Liver (tissue), 9 donors: ENCODE data around the gene PLIN1. TPM values are rescaled to one million over a fixed set of nuclear protein-coding genes. Genes with fewer than 3 reads are reported as not detected.

Source experiments
- DNase-seq: peaks from one replicate; pipeline ENCODE4 v3.0.0-alpha.2; 2017; ENCODE audit warnings: low spot score
- H3K27ac ChIP-seq, 2 donors: one replicate each; pipeline ENCODE4 v1.7.0; 2013; ENCODE audit warnings: inconsistent platforms in 2 of 2, low read length in 2 of 2, control low read depth in 1 of 2, low read depth in 1 of 2, mild to moderate bottlenecking in 1 of 2
- H3K27me3 ChIP-seq, 4 donors: one replicate each; pipeline versions ENCODE4 v1.6.1 to v1.7.0; 2013; ENCODE audit warnings: low read length in 3 of 4, inconsistent platforms in 1 of 4, mild to moderate bottlenecking in 1 of 4, moderate library complexity in 1 of 4; ENCODE audit not compliant: control insufficient read depth in 4 of 4, insufficient read depth in 4 of 4
- H3K36me3 ChIP-seq, 4 donors: one replicate each; pipeline versions ENCODE4 v1.6.1 to v1.7.0; 2013; ENCODE audit warnings: low read length in 3 of 4, mild to moderate bottlenecking in 3 of 4, low read depth in 1 of 4, moderate library complexity in 1 of 4; ENCODE audit not compliant: control insufficient read depth in 4 of 4, insufficient read depth in 3 of 4
- H3K4me1 ChIP-seq, 4 donors: one replicate each; pipeline versions ENCODE4 v1.6.1 to v1.7.0; 2013; ENCODE audit warnings: low read length in 3 of 4, mild to moderate bottlenecking in 3 of 4, moderate library complexity in 1 of 4; ENCODE audit not compliant: control insufficient read depth in 4 of 4, insufficient read depth in 4 of 4
- H3K4me3 ChIP-seq, 3 donors: one replicate each; pipeline versions ENCODE4 v1.6.1 to v1.7.0; 2013; ENCODE audit warnings: low read length in 3 of 3, control low read depth in 1 of 3, low read depth in 1 of 3, mild to moderate bottlenecking in 1 of 3
- H3K9ac ChIP-seq, 2 donors: one replicate each; pipeline ENCODE4 v1.7.0; 2013; ENCODE audit warnings: low read length in 2 of 2, mild to moderate bottlenecking in 2 of 2, moderate library complexity in 2 of 2, control low read depth in 1 of 2, low read depth in 1 of 2
- H3K9me3 ChIP-seq, 4 donors: one replicate each; pipeline versions ENCODE4 v1.6.1 to v1.7.0; 2013; ENCODE audit warnings: low read length in 3 of 4; ENCODE audit not compliant: control insufficient read depth in 4 of 4
- EGR1 ChIP-seq, 2 donors: IDR thresholded peaks; 2 replicates each; pipeline ENCODE4 v1.6.1; 2016 to 2018; ENCODE audit warnings: antibody characterized with exemption in 2 of 2, low read depth in 2 of 2
- FOXA1 ChIP-seq: IDR thresholded peaks from 2 replicates; pipeline ENCODE4 v1.6.1; 2016; ENCODE audit warnings: antibody characterized with exemption
- GABPA ChIP-seq, 2 donors: IDR thresholded peaks in 1 of 2; conservative IDR thresholded peaks in 1 of 2; 2 replicates each; pipeline ENCODE4 v1.6.1; 2016; ENCODE audit warnings: antibody characterized with exemption in 2 of 2, mild to moderate bottlenecking in 1 of 2, moderate library complexity in 1 of 2
- HNF4A ChIP-seq, 2 donors: conservative IDR thresholded peaks; 2 replicates each; pipeline ENCODE4 v1.6.1; 2016; ENCODE audit warnings: antibody characterized with exemption in 2 of 2, mild to moderate bottlenecking in 2 of 2
- HNF4G ChIP-seq: IDR thresholded peaks from 2 replicates; pipeline ENCODE4 v1.6.1; 2016; ENCODE audit warnings: antibody characterized with exemption
- JUND ChIP-seq, 2 donors: IDR thresholded peaks; 2 replicates each; pipeline ENCODE4 v1.6.1; 2016; ENCODE audit warnings: antibody characterized with exemption in 2 of 2
- NR2F2 ChIP-seq: IDR thresholded peaks from 2 replicates; pipeline ENCODE4 v1.6.1; 2016; ENCODE audit warnings: antibody characterized with exemption
- RAD21 ChIP-seq, 2 donors: IDR thresholded peaks; 2 replicates each; pipeline ENCODE4 v1.6.1; 2016; ENCODE audit warnings: antibody characterized with exemption in 2 of 2, mild to moderate bottlenecking in 2 of 2
- RXRA ChIP-seq, 2 donors: IDR thresholded peaks; 2 replicates each; pipeline ENCODE4 v1.6.1; 2017 to 2018; ENCODE audit warnings: antibody characterized with exemption in 2 of 2, mild to moderate bottlenecking in 1 of 2
- SP1 ChIP-seq: IDR thresholded peaks from 2 replicates; pipeline ENCODE4 v1.6.1; 2018; ENCODE audit warnings: antibody characterized with exemption, mild to moderate bottlenecking
- TAF1 ChIP-seq: conservative IDR thresholded peaks from 2 replicates; pipeline ENCODE4 v1.6.1; 2016; ENCODE audit warnings: antibody characterized with exemption, mild to moderate bottlenecking
- YY1 ChIP-seq: IDR thresholded peaks from 2 replicates; pipeline ENCODE4 v1.6.1; 2016; ENCODE audit warnings: antibody characterized with exemption, mild to moderate bottlenecking
- WGBS: extraction: QIAGEN DNeasy Blood & Tissue Kit; methylation state at CpG from one replicate; pipeline ENCODE4 v1.1.7; 2013; 5-methylcytosine and 5-hydroxymethylcytosine counted together
- polyA plus RNA-seq, 2 donors: library from polyadenylated mRNA; stranded (reverse) in 1 of 2; unstranded in 1 of 2; fragments of 200-250 nt in 1 of 2; fragments of >200 nt in 1 of 2; fragmentation: Nextera tagmentation in 1 of 2; extraction: Ambion mirVana in 1 of 2; gene quantifications; one replicate each; pipeline versions ENCODE4 v1.2.1 to v1.2.3, GENCODE V29; 2013 to 2015
- total RNA-seq, 2 donors: library from RNA; depleted of rRNA; stranded (reverse); fragments of >200 nt; gene quantifications; one replicate each; pipeline ENCODE4 v1.2.3, GENCODE V29; 2014
- TF ChIP-seq, protein P1 (sequence below): IDR thresholded peaks from 2 replicates; pipeline ENCODE4 v1.6.1; 2016; ENCODE audit warnings: antibody characterized with exemption
- TF ChIP-seq, protein P2 (sequence below): IDR thresholded peaks from 2 replicates; pipeline ENCODE4 v1.6.1; 2016; ENCODE audit warnings: antibody characterized with exemption
- TF ChIP-seq, protein P3 (sequence below): IDR thresholded peaks from 2 replicates; pipeline ENCODE4 v1.6.1; 2016; ENCODE audit warnings: antibody characterized with exemption, mild to moderate bottlenecking
- TF ChIP-seq, protein P4 (sequence below): fragments of 150-350 bp; IDR thresholded peaks from 2 replicates; pipeline ENCODE4 v1.5.1; 2017; ENCODE audit warnings: improper control_type of control experiment, low read depth, low read length; ENCODE audit not compliant: missing input control
- donor health status: healthy.
- donor health status: healthy.
- donor health status: healthy.
- donor health status: healthy.
- donor health status: healthy.

The PLIN1 gene
- total and polyA plus RNA-seq, 4 donors, result 10.2 to 46.0 (median 13.3) TPM

DNA sequence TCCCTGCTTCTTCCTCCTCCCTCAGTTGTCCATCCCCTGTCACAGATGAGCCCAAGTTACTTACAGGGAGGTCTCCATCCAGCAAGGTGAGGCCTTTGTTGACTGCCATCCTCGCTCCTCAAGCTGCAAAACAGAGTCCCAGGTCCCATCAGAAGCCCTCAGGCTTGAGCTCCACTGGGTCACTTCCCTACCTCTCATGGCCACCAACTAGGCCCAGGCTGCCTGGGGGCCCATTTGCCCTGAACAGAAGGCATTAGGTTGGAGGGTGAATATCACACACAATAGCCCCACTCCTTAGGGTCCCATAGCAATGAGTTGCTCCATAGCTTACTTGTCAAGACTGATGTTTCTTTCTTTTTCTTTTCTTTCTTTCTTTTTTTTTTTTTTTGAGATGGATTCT is 1.8 kb downstream of the PLIN1 start:
- H3K27ac ChIP-seq, result no peak overlapping the region
- no peak overlapping the region for H3K9ac ChIP-seq
- no peaks in the 10 kb centered on the region for H3K36me3 ChIP-seq
- peaks cover 4 to 56% (median 46%) of the 10 kb centered on the region in 4 donors for H3K4me1 ChIP-seq
- WGBS, result 98% methylated on average over 1 of the region's 1 CpG
- H3K27me3 ChIP-seq, result no peaks in the 10 kb centered on the region
- TF ChIP-seq, protein P1, sequence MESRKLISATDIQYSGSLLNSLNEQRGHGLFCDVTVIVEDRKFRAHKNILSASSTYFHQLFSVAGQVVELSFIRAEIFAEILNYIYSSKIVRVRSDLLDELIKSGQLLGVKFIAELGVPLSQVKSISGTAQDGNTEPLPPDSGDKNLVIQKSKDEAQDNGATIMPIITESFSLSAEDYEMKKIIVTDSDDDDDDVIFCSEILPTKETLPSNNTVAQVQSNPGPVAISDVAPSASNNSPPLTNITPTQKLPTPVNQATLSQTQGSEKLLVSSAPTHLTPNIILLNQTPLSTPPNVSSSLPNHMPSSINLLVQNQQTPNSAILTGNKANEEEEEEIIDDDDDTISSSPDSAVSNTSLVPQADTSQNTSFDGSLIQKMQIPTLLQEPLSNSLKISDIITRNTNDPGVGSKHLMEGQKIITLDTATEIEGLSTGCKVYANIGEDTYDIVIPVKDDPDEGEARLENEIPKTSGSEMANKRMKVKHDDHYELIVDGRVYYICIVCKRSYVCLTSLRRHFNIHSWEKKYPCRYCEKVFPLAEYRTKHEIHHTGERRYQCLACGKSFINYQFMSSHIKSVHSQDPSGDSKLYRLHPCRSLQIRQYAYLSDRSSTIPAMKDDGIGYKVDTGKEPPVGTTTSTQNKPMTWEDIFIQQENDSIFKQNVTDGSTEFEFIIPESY, result no peak
- TF ChIP-seq HNF4A (conservative IDR thresholded peaks at IDR 0.05) (no peak), TAF1 (no peak), HNF4G (no peak), JUND (IDR thresholded peaks at IDR 0.05) (no peak), SP1 (no peak), FOXA1 (no peak), NR2F2 (no peak), EGR1 (IDR thresholded peaks at IDR 0.05; ENCODE audit: low read depth in 2 of 2) (no peak), RXRA (IDR thresholded peaks at IDR 0.05) (no peak), YY1 (no peak), GABPA (IDR thresholded peaks at IDR 0.05 in 1 of 2, conservative IDR thresholded peaks at IDR 0.05 in 1 of 2) (no peak)
- TF ChIP-seq, protein P2, sequence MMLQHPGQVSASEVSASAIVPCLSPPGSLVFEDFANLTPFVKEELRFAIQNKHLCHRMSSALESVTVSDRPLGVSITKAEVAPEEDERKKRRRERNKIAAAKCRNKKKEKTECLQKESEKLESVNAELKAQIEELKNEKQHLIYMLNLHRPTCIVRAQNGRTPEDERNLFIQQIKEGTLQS, result no peak
- TF ChIP-seq, protein P3, sequence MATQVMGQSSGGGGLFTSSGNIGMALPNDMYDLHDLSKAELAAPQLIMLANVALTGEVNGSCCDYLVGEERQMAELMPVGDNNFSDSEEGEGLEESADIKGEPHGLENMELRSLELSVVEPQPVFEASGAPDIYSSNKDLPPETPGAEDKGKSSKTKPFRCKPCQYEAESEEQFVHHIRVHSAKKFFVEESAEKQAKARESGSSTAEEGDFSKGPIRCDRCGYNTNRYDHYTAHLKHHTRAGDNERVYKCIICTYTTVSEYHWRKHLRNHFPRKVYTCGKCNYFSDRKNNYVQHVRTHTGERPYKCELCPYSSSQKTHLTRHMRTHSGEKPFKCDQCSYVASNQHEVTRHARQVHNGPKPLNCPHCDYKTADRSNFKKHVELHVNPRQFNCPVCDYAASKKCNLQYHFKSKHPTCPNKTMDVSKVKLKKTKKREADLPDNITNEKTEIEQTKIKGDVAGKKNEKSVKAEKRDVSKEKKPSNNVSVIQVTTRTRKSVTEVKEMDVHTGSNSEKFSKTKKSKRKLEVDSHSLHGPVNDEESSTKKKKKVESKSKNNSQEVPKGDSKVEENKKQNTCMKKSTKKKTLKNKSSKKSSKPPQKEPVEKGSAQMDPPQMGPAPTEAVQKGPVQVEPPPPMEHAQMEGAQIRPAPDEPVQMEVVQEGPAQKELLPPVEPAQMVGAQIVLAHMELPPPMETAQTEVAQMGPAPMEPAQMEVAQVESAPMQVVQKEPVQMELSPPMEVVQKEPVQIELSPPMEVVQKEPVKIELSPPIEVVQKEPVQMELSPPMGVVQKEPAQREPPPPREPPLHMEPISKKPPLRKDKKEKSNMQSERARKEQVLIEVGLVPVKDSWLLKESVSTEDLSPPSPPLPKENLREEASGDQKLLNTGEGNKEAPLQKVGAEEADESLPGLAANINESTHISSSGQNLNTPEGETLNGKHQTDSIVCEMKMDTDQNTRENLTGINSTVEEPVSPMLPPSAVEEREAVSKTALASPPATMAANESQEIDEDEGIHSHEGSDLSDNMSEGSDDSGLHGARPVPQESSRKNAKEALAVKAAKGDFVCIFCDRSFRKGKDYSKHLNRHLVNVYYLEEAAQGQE, result no peak
- no peak for DNase-seq
- no peak overlapping the region for H3K4me3 ChIP-seq
- no peaks in the 10 kb centered on the region for H3K9me3 ChIP-seq

DNA sequence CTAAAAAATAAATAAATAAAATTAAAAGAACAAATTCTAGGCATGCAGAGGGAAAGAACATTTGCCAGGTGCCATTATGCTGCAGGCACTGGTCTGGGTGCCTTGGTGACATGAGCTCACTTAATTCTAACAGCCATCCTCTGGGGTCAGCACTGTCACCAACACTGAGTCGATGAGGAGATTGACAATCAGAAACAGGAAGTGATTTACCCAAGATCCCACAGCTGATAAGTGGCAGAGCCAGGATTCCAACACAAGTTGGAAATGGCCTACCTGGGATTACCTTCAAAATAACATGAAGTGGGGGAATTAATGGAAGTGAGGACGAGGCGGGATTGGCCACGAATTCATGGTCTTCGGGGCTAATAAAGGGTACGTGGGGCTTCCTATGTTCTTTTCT is 3.6 kb downstream of the PLIN1 start:
- H3K27me3 ChIP-seq, result no peaks in the 10 kb centered on the region
- no peak overlapping the region for H3K9ac ChIP-seq
- no peak overlapping the region for H3K4me3 ChIP-seq
- DNase-seq, result no peak
- peaks cover 0 to 50% (median 36%) of the 10 kb centered on the region in 4 donors for H3K4me1 ChIP-seq
- H3K9me3 ChIP-seq, result no peaks in the 10 kb centered on the region
- TF ChIP-seq GABPA (IDR thresholded peaks at IDR 0.05 in 1 of 2, conservative IDR thresholded peaks at IDR 0.05 in 1 of 2) (no peak), RAD21 (IDR thresholded peaks at IDR 0.05) (no peak), EGR1 (IDR thresholded peaks at IDR 0.05; ENCODE audit: low read depth in 2 of 2) (no peak)
- TF ChIP-seq, protein P4, sequence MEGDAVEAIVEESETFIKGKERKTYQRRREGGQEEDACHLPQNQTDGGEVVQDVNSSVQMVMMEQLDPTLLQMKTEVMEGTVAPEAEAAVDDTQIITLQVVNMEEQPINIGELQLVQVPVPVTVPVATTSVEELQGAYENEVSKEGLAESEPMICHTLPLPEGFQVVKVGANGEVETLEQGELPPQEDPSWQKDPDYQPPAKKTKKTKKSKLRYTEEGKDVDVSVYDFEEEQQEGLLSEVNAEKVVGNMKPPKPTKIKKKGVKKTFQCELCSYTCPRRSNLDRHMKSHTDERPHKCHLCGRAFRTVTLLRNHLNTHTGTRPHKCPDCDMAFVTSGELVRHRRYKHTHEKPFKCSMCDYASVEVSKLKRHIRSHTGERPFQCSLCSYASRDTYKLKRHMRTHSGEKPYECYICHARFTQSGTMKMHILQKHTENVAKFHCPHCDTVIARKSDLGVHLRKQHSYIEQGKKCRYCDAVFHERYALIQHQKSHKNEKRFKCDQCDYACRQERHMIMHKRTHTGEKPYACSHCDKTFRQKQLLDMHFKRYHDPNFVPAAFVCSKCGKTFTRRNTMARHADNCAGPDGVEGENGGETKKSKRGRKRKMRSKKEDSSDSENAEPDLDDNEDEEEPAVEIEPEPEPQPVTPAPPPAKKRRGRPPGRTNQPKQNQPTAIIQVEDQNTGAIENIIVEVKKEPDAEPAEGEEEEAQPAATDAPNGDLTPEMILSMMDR, result no peak
- TF ChIP-seq, protein P2, result no peak
- TF ChIP-seq, protein P3, result no peak
- 78% methylated on average over 6 of the region's 6 CpGs for WGBS
- H3K36me3 ChIP-seq, result peaks cover 0 to 2% (median 0%) of the 10 kb centered on the region in 4 donors
- H3K27ac ChIP-seq, result no peak overlapping the region
